Neural crest cell (in vitro differentiated cells): Measurements from ENCODE around the gene ABCC8. TPM values are rescaled to one million over a fixed set of nuclear protein-coding genes. Genes with fewer than 3 reads are reported as not detected.

Source experiments
- DNase-seq: peaks from one replicate; pipeline ENCODE4 v3.0.0; 2021; ENCODE audit warnings: low read depth, mixed read lengths, low spot score
- H3K27ac Mint-ChIP-seq: one replicate; pipeline ENCODE4 v1.8.0; 2021; ENCODE audit warnings: mild to moderate bottlenecking, mixed read lengths; ENCODE audit not compliant: unreplicated experiment
- H3K27me3 Mint-ChIP-seq: 2 replicates; pipeline ENCODE4 v1.8.0; 2021; ENCODE audit warnings: low read depth, mild to moderate bottlenecking, mixed read lengths
- H3K36me3 Mint-ChIP-seq: 2 replicates; pipeline ENCODE4 v1.8.0; 2021; ENCODE audit warnings: low read depth, mild to moderate bottlenecking, mixed read lengths
- H3K4me1 Mint-ChIP-seq: 2 replicates; pipeline ENCODE4 v1.8.0; 2021; ENCODE audit warnings: mixed read lengths
- H3K4me3 Mint-ChIP-seq: one replicate; pipeline ENCODE4 v1.8.0; 2021; ENCODE audit warnings: mild to moderate bottlenecking, mixed read lengths
- H3K9me3 Mint-ChIP-seq: 2 replicates; pipeline ENCODE4 v1.8.0; 2021; ENCODE audit warnings: mixed read lengths
- CTCF ChIP-seq: fragments of 200-600 bp; sonication (generic); conservative IDR thresholded peaks from 2 replicates; pipeline ENCODE4 v1.5.0; 2021; ENCODE audit warnings: antibody characterized with exemption, mild to moderate bottlenecking
- total RNA-seq: library from RNA; stranded (reverse); gene quantifications from 2 replicates; pipeline ENCODE4 v1.2.1, GENCODE V29; 2021

The ABCC8 gene
- total RNA-seq, 1 donor from 2014 or later, result 6.1 TPM

- Mint-ChIP-seq H3K36me3 (no peaks in the 10 kb centered on the region), H3K27ac (no peak overlapping the region), H3K27me3 (no peaks in the 10 kb centered on the region), H3K4me1 (peaks cover 4% of the 10 kb centered on the region), H3K9me3 (no peaks in the 10 kb centered on the region), H3K4me3 (no peak overlapping the region)
- DNase-seq, result no peak
- TF ChIP-seq CTCF, result no peak
Measured at GRCh38 chr11:17401841-17402240, 74.8 kb downstream of the ABCC8 start.

- Mint-ChIP-seq H3K4me3 (no peak overlapping the region), H3K27ac (no peak overlapping the region), H3K4me1 (peaks cover 4% of the 10 kb centered on the region), H3K9me3 (no peaks in the 10 kb centered on the region), H3K27me3 (no peaks in the 10 kb centered on the region), H3K36me3 (no peaks in the 10 kb centered on the region)
- TF ChIP-seq CTCF, result no peak
- no peak for DNase-seq
Measured at GRCh38 chr11:17401316-17401715, 75.3 kb downstream of the ABCC8 start.

GRCh38 chr11:17400048-17400775 is 76.4 kb downstream of the ABCC8 start:
- no peaks in the 10 kb centered on the region for H3K36me3 Mint-ChIP-seq
- no peaks in the 10 kb centered on the region for H3K27me3 Mint-ChIP-seq
- no peaks in the 10 kb centered on the region for H3K4me1 Mint-ChIP-seq
- no peaks in the 10 kb centered on the region for H3K9me3 Mint-ChIP-seq
- H3K4me3 Mint-ChIP-seq, result no peak overlapping the region
- TF ChIP-seq CTCF, result no peak
- no peak for DNase-seq
- no peak overlapping the region for H3K27ac Mint-ChIP-seq

- Mint-ChIP-seq H3K4me1 (no peaks in the 10 kb centered on the region), H3K9me3 (no peaks in the 10 kb centered on the region), H3K4me3 (no peak overlapping the region), H3K27ac (no peak overlapping the region), H3K36me3 (no peaks in the 10 kb centered on the region), H3K27me3 (no peaks in the 10 kb centered on the region)
- no peak for DNase-seq
- no peak for TF ChIP-seq CTCF
Measured at GRCh38 chr11:17399236-17399635, 77.4 kb downstream of the ABCC8 start.

- H3K27ac Mint-ChIP-seq, result peak overlapping the region; percentile 67
- no peaks in the 10 kb centered on the region for H3K4me1 Mint-ChIP-seq
- no peak for DNase-seq
- no peak overlapping the region for H3K4me3 Mint-ChIP-seq
- H3K27me3 Mint-ChIP-seq, result no peaks in the 10 kb centered on the region
- H3K36me3 Mint-ChIP-seq, result no peaks in the 10 kb centered on the region
- no peaks in the 10 kb centered on the region for H3K9me3 Mint-ChIP-seq
- TF ChIP-seq CTCF, result no peak
Measured at GRCh38 chr11:17397311-17398002, 79.2 kb downstream of the ABCC8 start.
